H1 (cell line): ENCODE measurements around the gene ALDH1B1. TPM values are rescaled to one million over a fixed set of nuclear protein-coding genes. Genes with fewer than 3 reads are reported as not detected.
A peak's percentile ranks its signal among the peaks of the same experiment; 100 is the strongest.

Experiments used
- CTCF ChIA-PET: fragments of 300-600 bp; sonication (Branson Sonifier 250); formaldehyde crosslinking; loops from one replicate; lab custom pipeline; 2021; ENCODE audit not compliant: partially characterized antibody; lab: Charles Lee
- POLR2A ChIA-PET: fragments of 300-600 bp; sonication (Branson Sonifier 250); formaldehyde crosslinking; loops from one replicate; lab custom pipeline; 2021; ENCODE audit warnings: inconsistent platforms; ENCODE audit not compliant: partially characterized antibody; lab: Charles Lee
- DNase-seq, 2 experiments: peaks; one replicate each; pipeline versions ENCODE4 v3.0.0 to v3.0.0-alpha.2; 2010 to 2022; ENCODE audit warnings: low spot score in 2 of 2, low read depth in 1 of 2, mixed read lengths in 1 of 2
- FAIRE-seq: peaks from 2 replicates; lab custom pipeline; 2011; peaks lifted over from hg19 to GRCh38; lab: Jason Lieb, UNC
- H2AFZ ChIP-seq: 2 replicates; pipeline ENCODE4 v1.8.1; 2012; ENCODE audit warnings: low read length, inconsistent platforms
- H2AK5ac ChIP-seq: 2 replicates; pipeline ENCODE4 v1.6.1; 2013; ENCODE audit warnings: low read depth, low read length
- H2BK120ac ChIP-seq: replicated peaks from 2 replicates; pipeline ENCODE3; 2013; ENCODE audit warnings: low read depth, low read length, inconsistent platforms
- H2BK12ac ChIP-seq: 2 replicates; pipeline ENCODE4 v1.6.1; 2013; ENCODE audit warnings: low read depth, low read length
- H2BK15ac ChIP-seq: 2 replicates; pipeline ENCODE4 v1.6.1; 2013; ENCODE audit warnings: low read length
- H2BK20ac ChIP-seq: 2 replicates; pipeline ENCODE4 v1.6.1; 2013; ENCODE audit warnings: low read length
- H2BK5ac ChIP-seq: 2 replicates; pipeline ENCODE4 v1.6.1; 2013; ENCODE audit warnings: low read depth, low read length
- H3K14ac ChIP-seq: 2 replicates; pipeline ENCODE4 v1.6.1; 2013; ENCODE audit warnings: inconsistent platforms; ENCODE audit not compliant: insufficient read length
- H3K18ac ChIP-seq: 2 replicates; pipeline ENCODE4 v1.6.1; 2013; ENCODE audit warnings: low read length; ENCODE audit errors: extremely low read depth
- H3K23ac ChIP-seq: 2 replicates; pipeline ENCODE4 v1.6.1; 2013; ENCODE audit warnings: inconsistent platforms; ENCODE audit not compliant: insufficient read length
- H3K23me2 ChIP-seq: 2 replicates; pipeline ENCODE4 v1.6.1; 2013; ENCODE audit warnings: low read depth, low read length
- H3K27ac ChIP-seq: 2 replicates; pipeline ENCODE4 v1.6.1; 2011; ENCODE audit warnings: low read depth, low read length, inconsistent platforms
- H3K27me3 ChIP-seq, 4 experiments: replicated peaks in 1 of 4; 1 replicate in 1 of 4; 2 replicates in 3 of 4; pipeline versions ENCODE4 v1.6.1 to v1.8.1; 2011 to 2013; ENCODE audit warnings: low read length in 3 of 4, mild to moderate bottlenecking in 3 of 4, inconsistent platforms in 2 of 4, mixed read lengths in 2 of 4, moderate library complexity in 1 of 4; ENCODE audit not compliant: control insufficient read depth in 3 of 4, insufficient read depth in 3 of 4; ENCODE audit errors: extremely low read depth in 1 of 4
- H3K36me3 ChIP-seq, 4 experiments: 2 replicates each; pipeline versions ENCODE4 v1.6.1 to v1.8.1; 2011 to 2013; ENCODE audit warnings: mild to moderate bottlenecking in 4 of 4, low read length in 3 of 4, moderate library complexity in 2 of 4, control low read depth in 1 of 4, inconsistent platforms in 1 of 4; ENCODE audit not compliant: insufficient read depth in 4 of 4, control insufficient read depth in 2 of 4
- H3K4ac ChIP-seq: replicated peaks from 2 replicates; pipeline ENCODE3; 2013; ENCODE audit warnings: low read length, low read depth, mixed read lengths, inconsistent platforms; ENCODE audit not compliant: insufficient read length
- H3K4me1 ChIP-seq, 4 experiments: replicated peaks in 1 of 4; 1 replicate in 1 of 4; 2 replicates in 3 of 4; pipeline versions ENCODE4 v1.6.1 to v1.8.1; 2011 to 2013; ENCODE audit warnings: low read length in 3 of 4, inconsistent platforms in 2 of 4, mixed read lengths in 1 of 4; ENCODE audit not compliant: insufficient read depth in 4 of 4, control insufficient read depth in 3 of 4
- H3K4me2 ChIP-seq, 2 experiments: 2 replicates each; pipeline versions ENCODE4 v1.6.1 to v1.8.1; 2011 to 2013; ENCODE audit warnings: low read depth in 2 of 2, low read length in 2 of 2, control low read depth in 1 of 2, inconsistent platforms in 1 of 2, mild to moderate bottlenecking in 1 of 2; ENCODE audit not compliant: insufficient read depth in 1 of 2
- H3K4me3 ChIP-seq, 4 experiments: fragments of 200-600, 300-600 bp in 1 of 4; sonication (generic), shearing (Covaris generic), sonication (Bioruptor Twin) in 1 of 4; 2 replicates each; pipeline versions ENCODE4 v1.5.1 to v1.8.1; 2011 to 2016; ENCODE audit warnings: low read length in 4 of 4, low read depth in 3 of 4, control low read depth in 2 of 4, inconsistent platforms in 2 of 4, mild to moderate bottlenecking in 2 of 4, mixed read lengths in 1 of 4, moderate library complexity in 1 of 4; ENCODE audit not compliant: insufficient read depth in 2 of 4; ENCODE audit errors: extremely low read depth in 1 of 4
- H3K56ac ChIP-seq: replicated peaks from 2 replicates; pipeline ENCODE3; 2013; ENCODE audit warnings: low read depth, mild to moderate bottlenecking, mixed read lengths, low read length, inconsistent platforms; ENCODE audit not compliant: insufficient read length
- H3K79me1 ChIP-seq: 2 replicates; pipeline ENCODE4 v1.6.1; 2013; ENCODE audit warnings: low read depth, low read length, control low read depth
- H3K79me2 ChIP-seq, 2 experiments: 2 replicates each; pipeline versions ENCODE4 v1.6.1 to v1.8.1; 2012 to 2013; ENCODE audit warnings: low read length in 2 of 2, mild to moderate bottlenecking in 2 of 2, inconsistent platforms in 1 of 2; ENCODE audit not compliant: insufficient read depth in 2 of 2, control insufficient read depth in 1 of 2
- H3K9ac ChIP-seq, 4 experiments: replicated peaks in 1 of 4; 1 replicate in 1 of 4; 2 replicates in 3 of 4; pipeline versions ENCODE4 v1.6.1 to v1.8.1; 2011 to 2013; ENCODE audit warnings: low read depth in 3 of 4, low read length in 3 of 4, control low read depth in 2 of 4, mild to moderate bottlenecking in 2 of 4, moderate library complexity in 2 of 4, inconsistent platforms in 1 of 4; ENCODE audit errors: extremely low read depth in 1 of 4
- H3K9me3 ChIP-seq, 2 experiments: 2 replicates each; pipeline versions ENCODE4 v1.6.1 to v1.8.1; 2012 to 2013; ENCODE audit warnings: mild to moderate bottlenecking in 2 of 2, moderate library complexity in 2 of 2, control low read depth in 1 of 2, inconsistent platforms in 1 of 2, low read depth in 1 of 2, low read length in 1 of 2, mixed read lengths in 1 of 2; ENCODE audit not compliant: insufficient read depth in 2 of 2
- H4K20me1 ChIP-seq, 2 experiments: replicated peaks in 1 of 2; 2 replicates each; pipeline versions ENCODE3 to v1.8.1; 2011 to 2013; ENCODE audit warnings: inconsistent platforms in 2 of 2, low read length in 2 of 2, mild to moderate bottlenecking in 1 of 2; ENCODE audit not compliant: insufficient read depth in 2 of 2, control insufficient read depth in 1 of 2
- H4K5ac ChIP-seq: 2 replicates; pipeline ENCODE4 v1.6.1; 2013; ENCODE audit warnings: low read length, low read depth, mixed read lengths, inconsistent platforms; ENCODE audit not compliant: insufficient read length
- H4K8ac ChIP-seq: 2 replicates; pipeline ENCODE4 v1.8.0; 2013; ENCODE audit warnings: mild to moderate bottlenecking, moderate library complexity, low read length, inconsistent platforms; ENCODE audit not compliant: insufficient read depth; ENCODE audit errors: extremely low read depth
- H4K91ac ChIP-seq: replicated peaks from 2 replicates; pipeline ENCODE3; 2013; ENCODE audit warnings: low read length, mixed read lengths, inconsistent platforms; ENCODE audit not compliant: insufficient read length
- ASH2L ChIP-seq: fragments of 200-600, 300-600 bp; sonication (generic); IDR thresholded peaks from one replicate; pipeline ENCODE4 v1.7.1; 2017; ENCODE audit warnings: low read length
- CTBP2 ChIP-seq: IDR thresholded peaks from 2 replicates; pipeline ENCODE4 v1.7.0; 2011; ENCODE audit warnings: borderline replicate concordance, mild to moderate bottlenecking, moderate library complexity, mixed read lengths, low read length; ENCODE audit not compliant: insufficient read depth, insufficient read length
- HDAC2 ChIP-seq, 2 experiments: fragments of 300-600 bp in 1 of 2; sonication (generic) in 1 of 2; IDR thresholded peaks; 2 replicates each; pipeline ENCODE4 v1.6.1; 2011 to 2012; ENCODE audit warnings: low read depth in 2 of 2, low read length in 2 of 2, mild to moderate bottlenecking in 2 of 2, moderate library complexity in 2 of 2, borderline replicate concordance in 1 of 2, inconsistent platforms in 1 of 2
- KDM1A ChIP-seq: fragments of 200-600, 300-600 bp; sonication (generic); IDR thresholded peaks from 2 replicates; pipeline ENCODE4 v1.7.1; 2016; ENCODE audit warnings: mild to moderate bottlenecking, low read length, borderline replicate concordance
- MAFK ChIP-seq: IDR thresholded peaks from 2 replicates; pipeline ENCODE4 v1.6.1; 2012; ENCODE audit warnings: low read depth, mild to moderate bottlenecking, improper control_type of control experiment, low read length
- PHF8 ChIP-seq: fragments of 200-600 bp; sonication (generic); conservative IDR thresholded peaks from 2 replicates; pipeline ENCODE4 v1.7.1; 2012; ENCODE audit warnings: low read depth, mild to moderate bottlenecking, inconsistent platforms, low read length, moderate library complexity
- SP2 ChIP-seq: IDR thresholded peaks from 2 replicates; pipeline ENCODE4 v1.6.1; 2012; ENCODE audit warnings: mild to moderate bottlenecking, low read length, inconsistent platforms
- WGBS, 2 experiments: shearing (Covaris generic) in 1 of 2; methylation state at CpG; one replicate each; pipeline versions ENCODE4 v1.1.6 to v1.1.7; 2013 to 2015; ENCODE audit warnings: low lambda C conversion rate in 2 of 2, mixed read lengths in 2 of 2, inconsistent platforms in 1 of 2, low coverage in 1 of 2, missing lambda C conversion rate in 1 of 2; ENCODE audit not compliant: insufficient replicate concordance in 2 of 2, insufficient coverage in 1 of 2, insufficient read length in 1 of 2; ENCODE audit errors: extremely low coverage in 1 of 2, missing lambda C conversion rate in 1 of 2; 5-methylcytosine and 5-hydroxymethylcytosine counted together
- polyA plus RNA-seq, 7 experiments: library from polyadenylated mRNA; depleted of rRNA in 3 of 7; stranded (reverse) in 5 of 7; unstranded in 2 of 7; fragments of >200 nt in 5 of 7; fragments of 200-250 nt in 2 of 7; gene quantifications; 1 replicate in 5 of 7; 2 replicates in 1 of 7; 4 replicates in 1 of 7; pipeline versions ENCODE4 v1.2.1 to v1.2.3, GENCODE V29; 2011 to 2013; ENCODE audit warnings: missing spikeins in 2 of 7, mixed read lengths in 2 of 7
- total RNA-seq: library from RNA; stranded (reverse); fragmentation: NEBNext Ultra II Directional; extraction: Animal tissue kit (Norgen Biotek cat#: 25700); gene quantifications from 2 replicates; pipeline ENCODE4 v1.2.1, GENCODE V29; 2021

Gene ALDH1B1
- total and polyA plus RNA-seq, 2 of the 8 experiments (the other 6 are each of a cell fraction or from before 2014, with no cell fraction given) = 41.6 to 78.7 TPM

DNA sequence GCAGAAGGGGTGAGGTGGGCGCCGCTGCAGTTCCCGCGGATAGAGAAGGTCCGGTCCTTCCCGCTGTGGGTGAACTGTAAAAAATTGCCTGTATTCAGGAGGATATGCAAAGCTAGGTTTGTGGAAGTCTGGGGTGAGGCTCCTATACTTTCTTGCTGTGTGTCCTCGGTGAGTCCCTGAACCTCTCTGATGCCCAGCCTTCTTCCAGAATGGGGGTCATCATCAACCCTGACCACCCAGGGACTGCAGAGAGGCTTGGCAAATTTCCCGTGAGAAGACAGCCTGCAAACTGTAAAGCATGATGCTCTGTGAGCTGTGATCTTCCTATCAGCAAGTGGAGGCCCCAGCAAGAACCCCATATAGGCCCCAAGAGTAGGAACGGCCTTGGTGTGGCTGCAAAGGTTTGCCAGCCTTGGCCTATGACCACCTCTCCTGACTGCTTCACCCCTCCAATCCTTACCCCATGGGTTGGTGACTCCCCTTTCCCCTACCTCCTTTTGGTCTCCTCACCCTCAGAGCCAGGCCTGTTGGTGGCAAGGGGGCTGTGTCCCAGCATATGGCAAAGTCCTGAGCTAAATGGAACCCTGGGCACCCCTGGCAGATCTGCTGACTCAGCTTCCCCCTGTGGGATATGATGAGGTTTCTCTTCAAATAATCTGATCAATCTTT lies 760 bp downstream of the ALDH1B1 start:
- Histone ChIP-seq H3K18ac (peak overlapping the region; percentile 81; the same call in 1 of the 2 replicates), H3K4me2 (peak overlapping the region; percentile 85 to 96), H3K79me1 (peaks cover 18% of the 10 kb centered on the region), H3K9ac (peak overlapping the region in 3 of 4 experiments; percentile 74 to 85 (median 82); a peak in 6 of 7 replicates), H2BK15ac (no peak overlapping the region), H2AFZ (no peak overlapping the region), H3K4ac (no peak overlapping the region), H3K4me3 (peak overlapping the region; percentile 70 to 88 (median 80)), H4K5ac (no peak overlapping the region), H2BK120ac (no peak overlapping the region), H3K4me1 (peaks cover 0 to 6% (median 4%) of the 10 kb centered on the region in 4 experiments; a peak in 3 of 7 replicates), H3K9me3 (no peaks in the 10 kb centered on the region), H3K36me3 (peaks cover 13 to 36% (median 23%) of the 10 kb centered on the region in 4 experiments; a peak in 7 of 8 replicates), H2BK5ac (peak overlapping the region; percentile 87), H2BK20ac (no peak overlapping the region), H2AK5ac (no peak overlapping the region), H3K23me2 (peaks cover 9% of the 10 kb centered on the region; the same call in 1 of the 2 replicates), H3K23ac (no peak overlapping the region), H4K20me1 (peaks cover 0 to 5% of the 10 kb centered on the region in 2 experiments), H3K79me2 (peaks cover 0 to 37% of the 10 kb centered on the region in 2 experiments; a peak in 2 of 4 replicates), H3K27me3 (0 out of 7 replicates have a peak, but pooled peaks cover 0 to 5% (median 0%) of the 10 kb centered on the region in 4 experiments), H4K91ac (peak overlapping the region; percentile 44), H3K14ac (peak overlapping the region; percentile 37), H3K27ac (no peak overlapping the region), H3K56ac (no peak overlapping the region), H4K8ac (no peak overlapping the region), H2BK12ac (no peak overlapping the region)
- 14% methylated on average over 9 of the region's 9 CpGs; no CpG with 5 or more reads in 1 of the 2 experiments for WGBS, 2 experiments
- POLR2A ChIA-PET = interaction anchor here (1.0 to 2.3 kb wide), 7 partner anchors 11 to 123 kb away, joined by 3 to 7 read pairs (median 3); no protein-coding TSS in a partner anchor
- TF ChIP-seq SP2 = no peak
- TF ChIP-seq HDAC2 (IDR thresholded peaks at IDR 0.05; ENCODE audit: borderline replicate concordance in 1 of 2, low read depth in 2 of 2, low read length in 2 of 2) = 0 out of 4 replicates have a peak, but pooled peaks of 1 of the 2 experiments have one; percentile 3
- no peak for TF ChIP-seq ASH2L
- no peak for TF ChIP-seq CTBP2
- TF ChIP-seq KDM1A = peak; percentile 48; the same call in 1 of the 2 replicates
- peak; percentile 74 for TF ChIP-seq MAFK
- TF ChIP-seq PHF8 = no peak
- FAIRE-seq (no peak), DNase-seq (no peak)
- CTCF ChIA-PET = interaction anchor here (0.6 to 2.1 kb wide), 10 partner anchors 8 to 456 kb away, joined by 3 to 15 read pairs (median 4); no protein-coding TSS in a partner anchor
